ENCODE data around the gene LMLN.
"Not testable (repeated sequence)": the region's sequence is repeated elsewhere in the genome, so short reads cannot be mapped to it uniquely, and the experiment has no call there.

LMLN gene

DNA sequence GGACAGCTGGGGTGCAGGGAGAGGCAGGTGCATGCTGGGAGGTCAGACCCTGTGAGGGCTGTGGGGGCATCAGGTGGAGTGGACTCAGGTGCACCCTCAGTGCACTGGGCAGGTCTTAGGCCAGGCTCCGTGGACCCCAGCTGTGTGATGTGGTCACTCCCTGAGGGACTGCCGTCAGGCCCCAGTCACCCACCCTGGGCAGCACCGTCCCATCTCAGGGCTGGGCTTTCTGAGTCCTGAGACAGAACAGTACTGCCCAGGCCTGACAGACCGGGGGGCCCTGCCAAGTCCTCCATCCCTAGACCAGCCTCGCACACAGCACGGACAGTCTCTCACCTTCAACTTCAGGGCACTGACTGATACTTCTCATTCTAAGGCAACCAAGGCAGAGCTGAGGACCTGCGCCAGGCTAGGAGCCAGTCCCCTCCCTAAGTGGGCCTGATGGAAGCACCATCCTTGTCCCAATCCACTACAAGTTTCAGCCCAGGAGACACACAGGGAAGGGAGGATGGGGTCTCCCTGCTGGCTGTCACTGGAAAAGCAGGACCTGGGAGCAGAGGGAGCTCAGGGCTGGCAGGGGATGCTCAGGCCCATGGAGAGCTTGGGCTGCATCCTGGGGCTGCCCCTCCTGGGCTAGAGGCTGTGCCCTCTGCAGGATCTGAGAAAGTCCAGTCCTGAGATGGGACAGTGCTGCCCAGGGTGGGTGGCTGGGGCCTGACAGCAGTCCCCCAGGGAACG is 86.3 kb downstream of the LMLN start:
- no peak overlapping the region for H3K4me3 ChIP-seq (ENCODE audit: low read length)
- DNase-seq (ENCODE audit: low read depth) = no peak
- TF ChIP-seq, protein P1, sequence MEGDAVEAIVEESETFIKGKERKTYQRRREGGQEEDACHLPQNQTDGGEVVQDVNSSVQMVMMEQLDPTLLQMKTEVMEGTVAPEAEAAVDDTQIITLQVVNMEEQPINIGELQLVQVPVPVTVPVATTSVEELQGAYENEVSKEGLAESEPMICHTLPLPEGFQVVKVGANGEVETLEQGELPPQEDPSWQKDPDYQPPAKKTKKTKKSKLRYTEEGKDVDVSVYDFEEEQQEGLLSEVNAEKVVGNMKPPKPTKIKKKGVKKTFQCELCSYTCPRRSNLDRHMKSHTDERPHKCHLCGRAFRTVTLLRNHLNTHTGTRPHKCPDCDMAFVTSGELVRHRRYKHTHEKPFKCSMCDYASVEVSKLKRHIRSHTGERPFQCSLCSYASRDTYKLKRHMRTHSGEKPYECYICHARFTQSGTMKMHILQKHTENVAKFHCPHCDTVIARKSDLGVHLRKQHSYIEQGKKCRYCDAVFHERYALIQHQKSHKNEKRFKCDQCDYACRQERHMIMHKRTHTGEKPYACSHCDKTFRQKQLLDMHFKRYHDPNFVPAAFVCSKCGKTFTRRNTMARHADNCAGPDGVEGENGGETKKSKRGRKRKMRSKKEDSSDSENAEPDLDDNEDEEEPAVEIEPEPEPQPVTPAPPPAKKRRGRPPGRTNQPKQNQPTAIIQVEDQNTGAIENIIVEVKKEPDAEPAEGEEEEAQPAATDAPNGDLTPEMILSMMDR (conservative IDR thresholded peaks at IDR 0.05; ENCODE audit: low read depth, low read length) = no peak

DNA sequence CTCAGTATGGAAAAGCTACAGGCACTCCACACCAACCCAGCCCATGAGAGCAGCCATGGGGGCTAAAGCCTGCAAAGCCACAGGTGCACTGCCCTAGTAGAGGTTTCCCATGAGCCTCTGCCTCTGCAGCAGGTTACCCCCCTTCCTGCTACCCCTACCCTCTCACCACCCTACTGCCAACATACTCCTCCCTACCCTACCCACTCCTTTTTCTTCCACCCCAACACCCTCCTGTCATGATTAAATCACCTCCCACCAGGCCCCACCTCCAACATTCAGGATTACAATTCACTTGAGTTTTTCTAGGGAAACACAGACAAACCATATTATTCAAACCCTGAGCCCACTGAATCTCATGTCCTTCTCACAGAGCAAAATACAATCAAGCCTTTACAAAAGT is 88.4 kb downstream of the LMLN start:
- no peak overlapping the region for H3K4me3 ChIP-seq (ENCODE audit: low read length)
- TF ChIP-seq, protein P1 (conservative IDR thresholded peaks at IDR 0.05; ENCODE audit: low read depth, low read length) = no peak
- DNase-seq (ENCODE audit: low read depth) = no peak

DNA sequence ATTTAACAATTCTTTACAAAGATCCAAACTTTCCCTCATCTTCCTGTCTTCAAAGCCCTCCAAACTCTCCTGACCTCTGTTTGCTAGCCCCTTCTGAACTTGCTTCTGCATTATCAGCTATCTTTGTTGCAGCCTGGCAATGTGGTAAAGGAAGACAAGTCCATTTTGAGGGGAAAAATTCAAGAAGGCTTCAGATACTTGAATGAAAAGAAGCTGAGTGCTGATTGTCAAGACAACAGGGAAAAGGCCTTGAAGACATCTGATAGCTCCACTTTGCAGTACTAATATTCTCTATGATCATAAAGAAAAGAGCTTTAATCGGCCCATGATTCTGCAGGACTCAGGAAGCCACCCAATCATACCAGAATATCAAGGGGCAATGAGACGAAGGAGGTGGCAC is 91.8 kb downstream of the LMLN start:
- TF ChIP-seq, protein P1 (conservative IDR thresholded peaks at IDR 0.05; ENCODE audit: low read depth, low read length) = no peak
- no peak for DNase-seq (ENCODE audit: low read depth)
- no peak overlapping the region for H3K4me3 ChIP-seq (ENCODE audit: low read length)

DNA sequence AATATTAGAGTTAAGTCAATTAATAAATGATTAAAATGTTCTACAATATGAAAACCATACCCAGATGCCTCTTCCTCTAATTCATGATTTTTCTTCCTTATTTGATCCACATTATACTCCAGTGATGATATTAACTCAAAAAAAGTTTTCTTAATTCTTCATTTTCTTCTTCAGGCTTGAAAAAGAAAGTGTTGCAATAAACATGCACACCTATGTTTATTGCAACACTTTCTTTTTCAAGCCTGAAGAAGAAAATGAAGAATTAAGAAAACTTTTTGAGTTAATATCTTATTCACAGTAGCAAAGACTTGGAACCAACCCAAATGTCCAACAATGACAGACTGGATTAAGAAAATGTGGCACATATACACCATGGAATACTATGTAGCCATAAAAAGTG is 93.4 kb downstream of the LMLN start:
- not testable (repeated sequence) for H3K4me3 ChIP-seq (ENCODE audit: low read length); DNase-seq (ENCODE audit: low read depth)

DNA sequence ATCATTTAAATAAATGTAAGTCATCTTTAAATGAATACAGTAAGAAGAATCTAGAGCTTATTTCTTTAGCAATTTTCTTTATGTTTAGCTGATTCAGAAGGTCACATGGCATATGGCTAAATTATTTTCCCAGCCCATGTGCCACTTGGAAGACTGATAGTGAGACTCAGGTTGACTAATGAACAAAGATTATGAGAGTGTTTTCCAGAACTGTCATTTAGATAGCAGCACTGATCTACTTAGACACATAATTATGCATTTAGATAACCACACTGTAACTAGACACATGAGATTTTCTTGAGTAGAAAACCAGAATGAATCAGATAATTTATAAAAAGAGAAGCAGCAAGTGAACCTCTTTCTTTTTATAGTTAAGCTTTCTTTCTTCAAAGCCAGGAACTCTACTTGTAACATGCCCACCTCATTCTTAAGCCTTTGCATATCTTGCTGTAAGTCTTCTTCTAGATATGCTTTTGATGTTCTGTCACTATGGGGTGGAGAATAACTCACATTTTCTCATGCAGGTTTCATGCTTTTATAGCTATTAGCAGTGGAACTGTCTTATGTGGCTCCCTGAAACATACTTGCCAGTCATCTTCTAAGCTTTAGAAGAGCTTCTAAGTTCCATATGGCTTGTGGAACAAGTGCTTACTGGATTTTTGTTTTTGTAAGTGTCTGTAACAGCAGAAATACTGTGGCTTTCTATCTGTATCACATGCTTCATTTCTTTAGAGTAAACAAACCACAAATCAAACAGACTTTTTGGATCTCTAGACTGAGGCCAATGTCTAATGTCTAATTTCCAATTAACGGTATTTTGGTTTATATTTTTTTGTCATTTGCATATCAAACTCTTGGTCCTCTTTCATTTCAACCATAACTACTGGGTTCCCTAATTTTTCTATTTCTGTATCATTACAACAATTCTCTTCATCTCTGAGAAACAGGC is 101.4 kb downstream of the LMLN start:
- TF ChIP-seq, protein P1 (conservative IDR thresholded peaks at IDR 0.05; ENCODE audit: low read depth, low read length) = no peak
- no peak for DNase-seq (ENCODE audit: low read depth)
- H3K4me3 ChIP-seq (ENCODE audit: low read length) = no peak overlapping the region

DNA sequence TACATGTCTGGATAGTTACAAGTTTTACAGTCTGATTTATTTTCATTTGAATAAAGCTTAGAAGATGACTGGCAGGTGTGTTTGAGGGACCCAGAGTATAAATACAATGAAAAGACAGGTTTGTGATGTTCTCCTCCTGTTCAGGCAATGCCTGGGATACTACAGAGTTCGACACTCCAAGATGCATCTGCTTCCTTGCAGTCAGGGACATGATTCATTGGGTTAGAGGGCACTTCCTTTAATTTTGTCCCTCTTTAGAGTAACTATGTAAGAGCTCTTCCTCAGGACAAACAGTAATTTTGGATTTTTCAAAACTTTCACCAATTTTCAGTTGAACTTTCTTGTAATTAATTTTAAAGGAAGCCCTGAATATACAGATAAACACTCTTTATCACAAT is 102.0 kb downstream of the LMLN start:
- no peak for DNase-seq (ENCODE audit: low read depth)
- no peak overlapping the region for H3K4me3 ChIP-seq (ENCODE audit: low read length)

DNA sequence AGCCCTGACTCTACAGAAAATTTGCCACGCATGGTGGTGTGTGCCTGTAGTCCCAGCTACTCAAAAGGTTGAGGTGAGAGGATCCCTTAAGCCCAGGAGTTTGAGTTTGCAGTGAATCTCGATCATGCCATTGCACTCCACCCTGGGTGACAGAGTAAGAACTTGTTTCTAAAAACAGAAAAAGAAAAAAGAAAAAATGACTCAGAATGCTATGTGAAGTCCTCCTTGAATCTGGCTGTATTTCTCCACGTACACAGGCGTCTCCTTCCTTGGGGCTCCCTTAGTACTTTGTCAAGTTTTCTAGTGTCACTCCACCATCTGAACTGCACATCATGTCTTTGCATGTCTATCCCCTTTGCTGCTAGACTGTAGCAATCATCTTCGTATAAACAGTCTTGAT is 104.4 kb downstream of the LMLN start:
- no peak for DNase-seq (ENCODE audit: low read depth)
- H3K4me3 ChIP-seq (ENCODE audit: low read length) = no peak overlapping the region
- TF ChIP-seq, protein P1 (conservative IDR thresholded peaks at IDR 0.05; ENCODE audit: low read depth, low read length) = no peak

More for the DNA sequence above, 102.0 kb downstream of the LMLN start:
- TF ChIP-seq, protein P1 (conservative IDR thresholded peaks at IDR 0.05; ENCODE audit: low read depth, low read length) = no peak
